HEK293T (cell line): ENCODE data around the gene KLHL29.

Experiments
- BHLHE40 ChIP-seq: fragments of 450-650 bp; IDR thresholded peaks from 2 replicates; pipeline ENCODE4 v1.6.1; 2016; ENCODE audit warnings: mild to moderate bottlenecking, moderate library complexity, borderline replicate concordance
- ELF4 ChIP-seq: fragments of 450-650 bp; IDR thresholded peaks from 2 replicates; pipeline ENCODE4 v1.6.1; 2017; ENCODE audit warnings: antibody characterized with exemption
- FOXA1 ChIP-seq: fragments of 450-650 bp; IDR thresholded peaks from 2 replicates; pipeline ENCODE4 v1.6.1; 2016; ENCODE audit warnings: mild to moderate bottlenecking
- FOXK2 ChIP-seq: fragments of 450-650 bp; IDR thresholded peaks from 2 replicates; pipeline ENCODE4 v1.6.1; 2016; ENCODE audit warnings: mild to moderate bottlenecking
- HDGF ChIP-seq: fragments of 450-650 bp; IDR thresholded peaks from 2 replicates; pipeline ENCODE4 v1.6.1; 2017; ENCODE audit warnings: antibody characterized with exemption, borderline replicate concordance
- SP1 ChIP-seq: fragments of 450-650 bp; IDR thresholded peaks from 2 replicates; pipeline ENCODE4 v1.6.1; 2017

GRCh38 chr2:23588508-23589201 is 203.7 kb downstream of the KLHL29 start:
- TF ChIP-seq SP1, result no peak
- no peak for TF ChIP-seq ELF4
- TF ChIP-seq FOXK2, result no peak
- no peak for TF ChIP-seq FOXA1
- no peak for TF ChIP-seq BHLHE40
- TF ChIP-seq HDGF, result no peak
